ENCODE data around the gene NKAIN2.

DNA sequence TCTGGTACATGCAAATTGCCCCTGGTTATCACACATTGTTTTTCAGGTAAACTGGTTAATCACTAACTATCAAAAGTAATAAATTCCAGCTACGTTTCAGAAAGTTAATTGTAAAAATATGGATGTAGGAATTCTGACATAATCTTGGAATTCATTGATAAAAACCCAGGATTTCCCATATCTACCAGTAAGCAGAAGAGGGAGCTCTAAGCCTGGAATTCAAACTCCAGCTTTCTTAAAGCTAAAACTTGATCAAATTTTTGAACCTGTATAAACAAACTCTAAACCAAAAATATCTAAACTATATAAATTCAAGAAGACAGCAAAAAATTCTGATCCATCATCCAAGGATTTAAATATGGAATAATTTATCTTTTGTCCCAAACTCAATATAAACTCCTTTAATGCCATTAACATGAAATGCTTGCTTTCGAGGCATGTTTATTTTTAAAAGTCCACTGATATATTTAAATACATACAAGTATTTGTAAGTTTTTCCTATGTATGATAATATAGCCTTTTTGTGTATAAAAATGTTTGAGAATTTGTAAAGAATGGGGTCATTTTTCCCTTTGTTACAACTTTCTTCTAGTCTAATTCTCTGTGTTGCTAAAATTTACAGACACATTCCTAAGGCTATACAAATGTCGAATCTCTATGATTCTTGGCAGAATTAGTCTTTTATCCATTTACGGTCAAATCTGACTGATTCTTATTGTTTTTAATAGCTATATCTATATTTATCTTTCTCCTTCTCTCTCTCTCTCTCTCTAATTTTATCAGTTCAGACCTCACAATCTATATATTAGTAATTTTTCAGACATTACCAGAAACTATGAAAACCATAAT is 1067.2 kb downstream of the NKAIN2 start:
- TF ChIP-seq ZC3H10 (CRISPR knock-in tag; IDR thresholded peaks at IDR 0.05) (no peak), TOX (CRISPR knock-in tag; IDR thresholded peaks at IDR 0.05; ENCODE audit: borderline replicate concordance) (no peak), ISL1 (CRISPR knock-in tag; IDR thresholded peaks at IDR 0.05) (no peak), ZFP3 (CRISPR knock-in tag; IDR thresholded peaks at IDR 0.05) (no peak), ZNF565 (CRISPR knock-in tag; conservative IDR thresholded peaks at IDR 0.05; ENCODE audit: low read depth) (no peak), SNAI2 (CRISPR knock-in tag; IDR thresholded peaks at IDR 0.05) (no peak), CSDC2 (CRISPR knock-in tag; IDR thresholded peaks at IDR 0.05) (no peak), ZNF70 (CRISPR knock-in tag; IDR thresholded peaks at IDR 0.05) (no peak), GLIS3 (CRISPR knock-in tag; IDR thresholded peaks at IDR 0.05) (no peak), ZFP30 (CRISPR knock-in tag; IDR thresholded peaks at IDR 0.05) (no peak), ARNTL (CRISPR knock-in tag; IDR thresholded peaks at IDR 0.05; ENCODE audit: borderline replicate concordance, low read depth) (no peak)
- TF ChIP-seq, protein P1, sequence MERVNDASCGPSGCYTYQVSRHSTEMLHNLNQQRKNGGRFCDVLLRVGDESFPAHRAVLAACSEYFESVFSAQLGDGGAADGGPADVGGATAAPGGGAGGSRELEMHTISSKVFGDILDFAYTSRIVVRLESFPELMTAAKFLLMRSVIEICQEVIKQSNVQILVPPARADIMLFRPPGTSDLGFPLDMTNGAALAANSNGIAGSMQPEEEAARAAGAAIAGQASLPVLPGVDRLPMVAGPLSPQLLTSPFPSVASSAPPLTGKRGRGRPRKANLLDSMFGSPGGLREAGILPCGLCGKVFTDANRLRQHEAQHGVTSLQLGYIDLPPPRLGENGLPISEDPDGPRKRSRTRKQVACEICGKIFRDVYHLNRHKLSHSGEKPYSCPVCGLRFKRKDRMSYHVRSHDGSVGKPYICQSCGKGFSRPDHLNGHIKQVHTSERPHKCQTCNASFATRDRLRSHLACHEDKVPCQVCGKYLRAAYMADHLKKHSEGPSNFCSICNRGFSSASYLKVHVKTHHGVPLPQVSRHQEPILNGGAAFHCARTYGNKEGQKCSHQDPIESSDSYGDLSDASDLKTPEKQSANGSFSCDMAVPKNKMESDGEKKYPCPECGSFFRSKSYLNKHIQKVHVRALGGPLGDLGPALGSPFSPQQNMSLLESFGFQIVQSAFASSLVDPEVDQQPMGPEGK (CRISPR knock-in tag; IDR thresholded peaks at IDR 0.05; ENCODE audit: borderline replicate concordance), result no peak
- TF ChIP-seq, protein P2, sequence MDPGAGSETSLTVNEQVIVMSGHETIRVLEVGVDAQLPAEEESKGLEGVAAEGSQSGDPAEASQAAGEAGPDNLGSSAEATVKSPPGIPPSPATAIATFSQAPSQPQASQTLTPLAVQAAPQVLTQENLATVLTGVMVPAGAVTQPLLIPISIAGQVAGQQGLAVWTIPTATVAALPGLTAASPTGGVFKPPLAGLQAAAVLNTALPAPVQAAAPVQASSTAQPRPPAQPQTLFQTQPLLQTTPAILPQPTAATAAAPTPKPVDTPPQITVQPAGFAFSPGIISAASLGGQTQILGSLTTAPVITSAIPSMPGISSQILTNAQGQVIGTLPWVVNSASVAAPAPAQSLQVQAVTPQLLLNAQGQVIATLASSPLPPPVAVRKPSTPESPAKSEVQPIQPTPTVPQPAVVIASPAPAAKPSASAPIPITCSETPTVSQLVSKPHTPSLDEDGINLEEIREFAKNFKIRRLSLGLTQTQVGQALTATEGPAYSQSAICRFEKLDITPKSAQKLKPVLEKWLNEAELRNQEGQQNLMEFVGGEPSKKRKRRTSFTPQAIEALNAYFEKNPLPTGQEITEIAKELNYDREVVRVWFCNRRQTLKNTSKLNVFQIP (CRISPR knock-in tag; IDR thresholded peaks at IDR 0.05; ENCODE audit: borderline replicate concordance, low read depth), result no peak
